Measurements from ENCODE around the gene GTF2A2. TPM values are rescaled to one million over a fixed set of nuclear protein-coding genes. Genes with fewer than 3 reads are reported as not detected.

Gene GTF2A2
- total and polyA plus RNA-seq, 10 of the 15 experiments (the other 5 are each of a cell fraction or from before 2014, with no cell fraction given) = 89.2 to 565 (median 137) TPM

DNA sequence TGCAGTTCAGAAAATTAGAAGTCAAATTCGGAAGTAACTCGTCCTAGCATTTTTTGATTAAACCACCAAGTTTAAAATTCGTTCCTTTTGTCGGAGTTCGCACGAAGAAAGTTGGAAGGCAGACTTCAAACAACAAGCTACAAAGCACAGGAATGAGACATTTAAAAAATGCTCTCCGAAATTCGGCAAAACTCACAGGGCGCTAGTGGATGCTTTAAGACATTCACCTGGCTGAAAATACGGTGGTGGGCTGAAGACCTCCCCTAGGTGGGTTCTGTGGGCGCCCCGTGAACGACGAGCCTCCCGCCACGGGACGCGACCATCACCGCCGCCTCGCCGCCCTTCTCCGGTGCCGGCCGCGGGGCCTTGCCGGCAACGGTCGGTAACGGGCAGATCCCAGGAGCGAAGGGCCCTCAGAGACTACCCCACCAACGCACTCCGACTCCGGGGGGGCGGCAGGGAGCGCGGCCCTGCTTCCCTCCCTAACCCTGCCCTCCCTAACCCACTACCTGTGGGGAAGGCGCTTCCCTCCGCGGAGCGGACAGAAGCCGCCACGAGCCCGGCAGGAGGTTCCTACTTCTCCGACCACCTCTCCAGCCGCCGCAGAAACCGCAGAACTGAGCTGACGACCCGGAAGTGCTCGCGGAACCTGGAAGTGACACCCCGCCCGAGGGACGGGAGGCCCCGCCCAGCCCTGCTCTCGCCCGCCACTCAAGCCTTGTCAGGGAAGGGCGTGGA is at the start of gene GTF2A2 (continued):
- TF ChIP-seq, protein P1, sequence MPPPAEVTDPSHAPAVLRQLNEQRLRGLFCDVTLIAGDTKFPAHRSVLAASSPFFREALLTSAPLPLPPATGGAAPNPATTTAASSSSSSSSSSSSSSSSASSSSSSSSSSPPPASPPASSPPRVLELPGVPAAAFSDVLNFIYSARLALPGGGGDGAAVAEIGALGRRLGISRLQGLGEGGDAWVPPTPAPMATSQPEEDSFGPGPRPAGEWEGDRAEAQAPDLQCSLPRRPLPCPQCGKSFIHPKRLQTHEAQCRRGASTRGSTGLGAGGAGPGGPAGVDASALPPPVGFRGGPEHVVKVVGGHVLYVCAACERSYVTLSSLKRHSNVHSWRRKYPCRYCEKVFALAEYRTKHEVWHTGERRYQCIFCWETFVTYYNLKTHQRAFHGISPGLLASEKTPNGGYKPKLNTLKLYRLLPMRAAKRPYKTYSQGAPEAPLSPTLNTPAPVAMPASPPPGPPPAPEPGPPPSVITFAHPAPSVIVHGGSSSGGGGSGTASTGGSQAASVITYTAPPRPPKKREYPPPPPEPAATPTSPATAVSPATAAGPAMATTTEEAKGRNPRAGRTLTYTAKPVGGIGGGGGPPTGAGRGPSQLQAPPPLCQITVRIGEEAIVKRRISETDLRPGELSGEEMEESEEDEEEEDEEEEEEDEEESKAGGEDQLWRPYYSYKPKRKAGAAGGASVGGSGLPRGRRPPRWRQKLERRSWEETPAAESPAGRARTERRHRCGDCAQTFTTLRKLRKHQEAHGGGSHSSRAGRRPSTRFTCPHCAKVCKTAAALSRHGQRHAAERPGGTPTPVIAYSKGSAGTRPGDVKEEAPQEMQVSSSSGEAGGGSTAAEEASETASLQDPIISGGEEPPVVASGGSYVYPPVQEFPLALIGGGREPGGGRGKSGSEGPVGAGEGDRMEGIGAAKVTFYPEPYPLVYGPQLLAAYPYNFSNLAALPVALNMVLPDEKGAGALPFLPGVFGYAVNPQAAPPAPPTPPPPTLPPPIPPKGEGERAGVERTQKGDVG (CRISPR knock-in tag; IDR thresholded peaks at IDR 0.05) = no peak
- TF ChIP-seq MLLT1 (IDR thresholded peaks at IDR 0.05) (peak; percentile 98), ESRRA (IDR thresholded peaks at IDR 0.05; ENCODE audit: low read length) (no peak), ATF7 (IDR thresholded peaks at IDR 0.05; ENCODE audit: low read depth) (no peak), EP300 (IDR thresholded peaks at IDR 0.05; ENCODE audit: borderline replicate concordance in 1 of 2, control insufficient read depth in 1 of 2, low read depth in 2 of 2, low read length in 2 of 2) (peak in 1 of 2 experiments; percentile 19; a peak in 1 of 4 replicates), FOXM1 (IDR thresholded peaks at IDR 0.05; ENCODE audit: low read depth, low read length) (0 out of 2 replicates have a peak, but pooled peaks have one; percentile 20), KLF5 (IDR thresholded peaks at IDR 0.05; ENCODE audit: partially characterized antibody) (no peak), IKZF1 (conservative IDR thresholded peaks at IDR 0.05) (peak; percentile 91), SPI1 (IDR thresholded peaks at IDR 0.05; ENCODE audit: borderline replicate concordance, insufficient read depth, low read depth, low read length) (peak; percentile 38; the same call in 1 of the 2 replicates), RBBP5 (conservative IDR thresholded peaks at IDR 0.05) (no peak), PBX3 (IDR thresholded peaks at IDR 0.05; ENCODE audit: insufficient replicate concordance, low read depth, low read length) (peak; percentile 97), SIN3A (IDR thresholded peaks at IDR 0.05; ENCODE audit: low read depth, low read length) (peak; percentile 36; the same call in 1 of the 2 replicates), NFIC (IDR thresholded peaks at IDR 0.05; ENCODE audit: low read depth, low read length) (0 out of 2 replicates have a peak, but pooled peaks have one; percentile 12), SMARCA5 (IDR thresholded peaks at IDR 0.05) (peak; percentile 30; the same call in 1 of the 2 replicates), CBX5 (IDR thresholded peaks at IDR 0.05; ENCODE audit: low read depth) (no peak), BACH1 (IDR thresholded peaks at IDR 0.05; ENCODE audit: borderline replicate concordance) (peak; percentile 74), PAX8 (IDR thresholded peaks at IDR 0.05) (no peak), ZZZ3 (IDR thresholded peaks at IDR 0.05; ENCODE audit: control insufficient read depth, insufficient read length, low read depth) (no peak), YY1 (IDR thresholded peaks at IDR 0.05; ENCODE audit: low read depth, low read length) (0 out of 2 replicates have a peak, but pooled peaks have one; percentile 30), LARP7 (IDR thresholded peaks at IDR 0.05) (peak; percentile 81), SUZ12 (IDR thresholded peaks at IDR 0.05; ENCODE audit: unreplicated experiment) (no peak), RUNX3 (IDR thresholded peaks at IDR 0.05; ENCODE audit: low read length) (peak; percentile 98), SMC3 (IDR thresholded peaks at IDR 0.05; ENCODE audit: borderline replicate concordance, low read length) (no peak)
